HG03025 (cell line): ENCODE results near the gene ITGB1BP2.
"Not testable (repeated sequence)": the region's sequence is repeated elsewhere in the genome, so short reads cannot be mapped to it uniquely, and the experiment has no call there.

ENCODE experiments used
- ATAC-seq: cut with Tn5 transposase; IDR thresholded peaks from one replicate; pipeline ENCODE4 v1.9.1; 2021; ENCODE audit warnings: mild to moderate bottlenecking, moderate library complexity; ENCODE audit not compliant: unreplicated experiment, low FRiP score

Gene ITGB1BP2

GRCh38 chrX:71301195-71301924 lies at the start of gene ITGB1BP2:
Gene ITGB1BP2, plus strand, starts transcription at chrX:71301750. Its CDS starts 57 bp downstream, at chrX:71301807.
- no peak for ATAC-seq

- ATAC-seq = no peak
Measured at GRCh38 chrX:71252221-71252620, 49.3 kb upstream of the ITGB1BP2 start.

- ATAC-seq = no peak
Measured at GRCh38 chrX:71253253-71254091, 48.1 kb upstream of the ITGB1BP2 start.

GRCh38 chrX:71254092-71254963 lies 47.2 kb upstream of the ITGB1BP2 start, which contains the start of gene ZMYM3:
Gene ZMYM3, minus strand, starts transcription at chrX:71254140. Its CDS starts 885 bp downstream, at chrX:71253255.
- ATAC-seq = peak; percentile 76

- no peak for ATAC-seq
Measured at GRCh38 chrX:71256051-71256450, 45.5 kb upstream of the ITGB1BP2 start.

- ATAC-seq = no peak
Measured at GRCh38 chrX:71256856-71257255, 44.7 kb upstream of the ITGB1BP2 start.

- not testable (repeated sequence) for ATAC-seq
Measured at GRCh38 chrX:71268624-71269023, 32.9 kb upstream of the ITGB1BP2 start.

- no peak for ATAC-seq
Measured at GRCh38 chrX:71269801-71270395, 31.7 kb upstream of the ITGB1BP2 start.

- ATAC-seq = not testable (repeated sequence)
Measured at GRCh38 chrX:71272313-71272712, 29.2 kb upstream of the ITGB1BP2 start.

GRCh38 chrX:71281300-71281699 lies 20.2 kb upstream of the ITGB1BP2 start:
- not testable (repeated sequence) for ATAC-seq

GRCh38 chrX:71282514-71283402 lies 18.8 kb upstream of the ITGB1BP2 start:
- ATAC-seq = peak; percentile 11

GRCh38 chrX:71283403-71284143 lies 18.0 kb upstream of the ITGB1BP2 start, which contains the start of gene NONO:
Gene NONO, plus strand, starts transcription at chrX:71283635. Its CDS starts 7,003 bp downstream, at chrX:71290638.
- peak; percentile 81 for ATAC-seq

GRCh38 chrX:71285929-71286328 lies 15.6 kb upstream of the ITGB1BP2 start:
- no peak for ATAC-seq

GRCh38 chrX:71291381-71291780 lies 10.2 kb upstream of the ITGB1BP2 start:
- no peak for ATAC-seq

GRCh38 chrX:71292669-71293365 lies 8.7 kb upstream of the ITGB1BP2 start:
- ATAC-seq = no peak

GRCh38 chrX:71296806-71297205 lies 4.7 kb upstream of the ITGB1BP2 start:
- no peak for ATAC-seq

GRCh38 chrX:71298119-71298518 lies 3.4 kb upstream of the ITGB1BP2 start:
- no peak for ATAC-seq

- ATAC-seq = not testable (repeated sequence)
Measured at GRCh38 chrX:71300064-71300463, 1.5 kb upstream of the ITGB1BP2 start.
